Measurements from ENCODE around the gene SLC39A6.

- TF ChIP-seq, protein P1, sequence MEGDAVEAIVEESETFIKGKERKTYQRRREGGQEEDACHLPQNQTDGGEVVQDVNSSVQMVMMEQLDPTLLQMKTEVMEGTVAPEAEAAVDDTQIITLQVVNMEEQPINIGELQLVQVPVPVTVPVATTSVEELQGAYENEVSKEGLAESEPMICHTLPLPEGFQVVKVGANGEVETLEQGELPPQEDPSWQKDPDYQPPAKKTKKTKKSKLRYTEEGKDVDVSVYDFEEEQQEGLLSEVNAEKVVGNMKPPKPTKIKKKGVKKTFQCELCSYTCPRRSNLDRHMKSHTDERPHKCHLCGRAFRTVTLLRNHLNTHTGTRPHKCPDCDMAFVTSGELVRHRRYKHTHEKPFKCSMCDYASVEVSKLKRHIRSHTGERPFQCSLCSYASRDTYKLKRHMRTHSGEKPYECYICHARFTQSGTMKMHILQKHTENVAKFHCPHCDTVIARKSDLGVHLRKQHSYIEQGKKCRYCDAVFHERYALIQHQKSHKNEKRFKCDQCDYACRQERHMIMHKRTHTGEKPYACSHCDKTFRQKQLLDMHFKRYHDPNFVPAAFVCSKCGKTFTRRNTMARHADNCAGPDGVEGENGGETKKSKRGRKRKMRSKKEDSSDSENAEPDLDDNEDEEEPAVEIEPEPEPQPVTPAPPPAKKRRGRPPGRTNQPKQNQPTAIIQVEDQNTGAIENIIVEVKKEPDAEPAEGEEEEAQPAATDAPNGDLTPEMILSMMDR (conservative IDR thresholded peaks at IDR 0.05; ENCODE audit: low read length), result no peak
- TF ChIP-seq EZH2phosphoT487 (IDR thresholded peaks at IDR 0.05; ENCODE audit: borderline replicate concordance), result no peak
These were observed 40.1 kb downstream of the SLC39A6 start for GRCh38 chr18:36089001-36089400.

All from Loucy (cell line).